ENCODE measurements around the gene RNF38.

The RNF38 gene

DNA sequence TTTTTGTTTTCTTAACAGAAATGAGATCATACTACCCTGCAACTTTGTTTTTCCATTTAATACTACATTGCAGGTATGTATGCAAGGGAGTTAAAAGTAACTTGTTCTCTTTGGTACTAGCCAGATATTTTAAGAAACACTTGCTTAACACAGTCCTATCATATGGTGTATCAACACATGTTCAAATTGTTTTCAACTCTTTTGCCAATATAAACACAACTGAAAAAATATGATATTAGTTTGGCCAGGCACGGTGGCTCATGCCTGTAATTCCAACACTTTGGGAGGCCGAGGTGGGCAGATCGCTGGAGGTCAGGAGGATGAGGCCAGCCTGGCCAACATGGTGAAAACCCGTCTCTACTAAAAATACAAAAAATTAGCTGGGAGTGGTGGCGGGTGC, 41.6 kb downstream of the RNF38 start:
- no peak for DNase-seq (ENCODE audit: low read depth)
- TF ChIP-seq, protein P1, sequence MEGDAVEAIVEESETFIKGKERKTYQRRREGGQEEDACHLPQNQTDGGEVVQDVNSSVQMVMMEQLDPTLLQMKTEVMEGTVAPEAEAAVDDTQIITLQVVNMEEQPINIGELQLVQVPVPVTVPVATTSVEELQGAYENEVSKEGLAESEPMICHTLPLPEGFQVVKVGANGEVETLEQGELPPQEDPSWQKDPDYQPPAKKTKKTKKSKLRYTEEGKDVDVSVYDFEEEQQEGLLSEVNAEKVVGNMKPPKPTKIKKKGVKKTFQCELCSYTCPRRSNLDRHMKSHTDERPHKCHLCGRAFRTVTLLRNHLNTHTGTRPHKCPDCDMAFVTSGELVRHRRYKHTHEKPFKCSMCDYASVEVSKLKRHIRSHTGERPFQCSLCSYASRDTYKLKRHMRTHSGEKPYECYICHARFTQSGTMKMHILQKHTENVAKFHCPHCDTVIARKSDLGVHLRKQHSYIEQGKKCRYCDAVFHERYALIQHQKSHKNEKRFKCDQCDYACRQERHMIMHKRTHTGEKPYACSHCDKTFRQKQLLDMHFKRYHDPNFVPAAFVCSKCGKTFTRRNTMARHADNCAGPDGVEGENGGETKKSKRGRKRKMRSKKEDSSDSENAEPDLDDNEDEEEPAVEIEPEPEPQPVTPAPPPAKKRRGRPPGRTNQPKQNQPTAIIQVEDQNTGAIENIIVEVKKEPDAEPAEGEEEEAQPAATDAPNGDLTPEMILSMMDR (IDR thresholded peaks at IDR 0.05; ENCODE audit: control insufficient read depth, extremely low read depth, insufficient read depth) = no peak
- H3K4me3 ChIP-seq (ENCODE audit: low read depth, low read length) = no peak overlapping the region

DNA sequence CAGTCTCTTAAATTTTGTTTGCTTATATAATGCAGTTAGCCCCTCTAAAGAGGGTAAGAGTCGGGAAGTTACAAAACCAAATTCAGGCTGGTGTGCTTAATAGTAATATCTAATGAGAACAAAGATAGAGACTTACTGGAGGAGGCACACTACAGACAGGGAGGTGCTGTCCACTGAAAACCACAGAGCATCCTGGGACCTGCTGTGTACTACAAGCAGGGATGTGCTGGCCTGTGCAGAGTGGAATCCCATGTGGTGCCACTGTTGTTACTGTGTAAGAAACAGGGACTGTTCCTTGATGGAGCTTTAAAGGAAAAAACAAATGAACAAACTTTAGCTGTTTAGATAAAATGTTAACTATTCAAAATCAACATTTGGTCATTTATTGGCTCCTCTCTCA, 42.4 kb downstream of the RNF38 start:
- TF ChIP-seq, protein P1 (IDR thresholded peaks at IDR 0.05; ENCODE audit: control insufficient read depth, extremely low read depth, insufficient read depth) = no peak
- DNase-seq (ENCODE audit: low read depth) = no peak
- no peak overlapping the region for H3K4me3 ChIP-seq (ENCODE audit: low read depth, low read length)

DNA sequence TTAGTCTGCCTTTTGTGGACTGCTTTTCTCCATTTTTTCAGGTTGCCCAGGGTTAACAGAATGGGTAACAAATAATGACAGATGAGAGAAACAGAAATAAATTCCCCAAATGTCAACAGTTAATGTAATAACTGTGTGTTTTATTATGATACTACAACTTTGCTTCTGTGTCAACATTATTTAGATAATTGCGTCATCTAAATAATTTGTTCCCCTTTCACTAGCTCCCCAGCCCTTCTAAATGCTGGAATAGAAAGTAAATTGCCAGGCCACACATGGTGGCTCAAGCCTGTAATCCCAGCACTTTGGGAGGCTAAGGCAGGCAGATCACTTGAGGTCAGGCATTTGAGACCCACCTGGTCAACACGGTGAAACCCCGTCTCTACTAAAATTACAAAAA, 53.5 kb downstream of the RNF38 start:
- no peak for DNase-seq (ENCODE audit: low read depth)
- TF ChIP-seq, protein P1 (IDR thresholded peaks at IDR 0.05; ENCODE audit: control insufficient read depth, extremely low read depth, insufficient read depth) = no peak
- H3K4me3 ChIP-seq (ENCODE audit: low read depth, low read length) = no peak overlapping the region

DNA sequence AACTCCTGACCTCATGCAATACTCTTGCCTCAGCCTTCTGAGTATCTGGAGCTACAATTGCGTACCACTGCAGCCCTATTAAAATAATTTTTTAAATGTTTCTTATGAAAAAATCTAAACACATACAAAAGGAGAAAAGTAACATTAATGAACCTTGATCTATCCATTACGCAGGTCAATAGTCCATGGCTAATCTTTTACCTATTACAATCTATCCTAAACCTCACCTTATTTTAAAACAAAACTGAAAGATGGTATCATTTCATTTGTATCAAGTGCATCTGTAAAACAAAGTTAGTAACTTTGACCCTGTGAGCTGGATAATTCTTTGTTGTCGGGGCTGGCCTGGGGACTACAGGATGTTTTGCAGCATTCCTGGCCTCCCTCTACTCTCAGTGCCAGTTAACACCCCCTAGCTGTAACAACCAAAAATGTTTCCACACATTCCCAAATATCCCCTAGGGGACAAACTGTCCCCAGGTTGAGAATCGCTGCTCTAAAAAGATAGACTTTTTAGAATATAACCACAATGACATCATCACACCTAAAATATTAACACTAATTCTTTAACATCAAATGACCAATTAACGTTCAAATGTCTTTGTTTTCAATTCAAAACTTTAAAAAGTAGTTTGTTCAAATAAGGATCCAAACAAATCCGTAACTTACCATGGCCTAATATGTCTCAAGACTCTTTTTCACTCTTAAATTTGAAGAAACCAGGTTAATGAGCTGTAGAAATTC, 54.8 kb downstream of the RNF38 start:
- H3K4me3 ChIP-seq (ENCODE audit: low read depth, low read length) = no peak overlapping the region
- TF ChIP-seq, protein P1 (IDR thresholded peaks at IDR 0.05; ENCODE audit: control insufficient read depth, extremely low read depth, insufficient read depth) = no peak
- DNase-seq (ENCODE audit: low read depth) = no peak

DNA sequence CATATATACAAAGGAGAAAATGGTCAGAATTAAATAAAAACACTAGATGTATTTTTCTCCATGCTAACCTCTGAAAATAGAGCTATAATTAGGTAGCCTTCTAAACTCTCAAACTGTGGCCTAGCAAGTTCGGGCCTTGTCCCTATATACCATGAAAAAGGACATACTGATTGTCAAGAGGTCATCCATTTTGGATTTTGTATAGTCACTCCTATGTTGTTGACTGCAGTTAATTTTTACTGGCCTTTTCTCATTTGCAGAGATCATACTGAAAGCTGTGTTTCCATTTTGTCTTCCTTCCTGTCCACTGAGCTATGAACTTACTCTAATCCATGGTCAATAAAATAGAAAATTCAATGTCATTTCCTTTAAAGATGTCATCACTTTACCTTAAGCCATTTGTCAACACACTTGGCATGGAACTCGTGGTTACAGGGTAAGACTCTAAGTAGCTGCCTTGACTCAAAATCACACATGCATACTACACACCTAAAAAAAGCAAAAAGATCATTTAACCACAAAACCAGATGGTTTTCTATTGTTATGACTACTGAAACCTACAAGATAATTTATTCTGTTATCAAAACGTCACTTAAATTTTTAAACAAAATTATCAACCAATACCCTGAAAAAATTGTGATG, 58.0 kb downstream of the RNF38 start:
- DNase-seq (ENCODE audit: low read depth) = no peak
- H3K4me3 ChIP-seq (ENCODE audit: low read depth, low read length) = no peak overlapping the region
- TF ChIP-seq, protein P1 (IDR thresholded peaks at IDR 0.05; ENCODE audit: control insufficient read depth, extremely low read depth, insufficient read depth) = no peak

DNA sequence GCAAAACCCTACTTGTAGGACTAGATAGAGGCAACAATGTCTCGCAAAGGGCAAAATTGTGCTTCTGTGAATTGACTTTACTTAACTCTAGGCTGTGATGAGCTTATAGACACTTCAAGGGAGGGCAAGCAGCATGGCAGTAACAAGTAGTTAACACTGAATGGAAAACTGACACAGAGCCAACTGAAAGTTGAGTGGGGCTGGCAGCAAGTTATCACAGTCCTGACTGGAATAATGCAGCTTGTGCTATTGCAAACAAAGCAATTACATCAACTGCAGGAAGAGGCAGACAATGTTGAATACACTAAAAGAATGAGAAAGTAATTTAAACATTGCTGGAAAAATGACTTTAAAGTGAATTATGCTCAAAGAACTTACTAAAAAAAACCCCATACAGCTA, 62.2 kb downstream of the RNF38 start:
- no peak for DNase-seq (ENCODE audit: low read depth)
- no peak overlapping the region for H3K4me3 ChIP-seq (ENCODE audit: low read depth, low read length)
- TF ChIP-seq, protein P1 (IDR thresholded peaks at IDR 0.05; ENCODE audit: control insufficient read depth, extremely low read depth, insufficient read depth) = no peak

Measured in LNCaP clone FGC (cell line).